GM19035 (cell line): ENCODE measurements around the gene PRDM10.

Experiments
- ATAC-seq: cut with Tn5 transposase; IDR thresholded peaks from one replicate; pipeline ENCODE4 v1.9.1; 2021; ENCODE audit not compliant: unreplicated experiment

PRDM10 gene

DNA sequence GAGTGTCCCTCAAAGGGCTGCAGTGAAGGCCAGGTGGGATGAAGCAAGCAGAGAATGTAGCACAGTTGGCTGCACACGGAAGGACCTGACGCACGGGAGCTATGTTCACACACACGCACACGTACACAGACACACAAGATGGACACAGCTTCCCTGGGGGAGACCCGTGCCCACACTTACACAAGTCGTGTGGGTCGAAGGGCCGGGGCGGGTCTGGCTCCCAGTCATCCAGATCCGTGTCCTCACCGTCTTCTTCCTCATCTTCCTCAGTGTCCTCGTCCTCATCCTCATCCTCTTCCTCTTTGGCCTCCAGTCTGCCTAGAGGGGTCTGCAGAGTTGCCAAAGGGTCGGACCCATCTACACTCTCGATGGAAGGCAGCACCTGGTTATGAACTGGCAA lies 55.7 kb downstream of the PRDM10 start:
- no peak for ATAC-seq

DNA sequence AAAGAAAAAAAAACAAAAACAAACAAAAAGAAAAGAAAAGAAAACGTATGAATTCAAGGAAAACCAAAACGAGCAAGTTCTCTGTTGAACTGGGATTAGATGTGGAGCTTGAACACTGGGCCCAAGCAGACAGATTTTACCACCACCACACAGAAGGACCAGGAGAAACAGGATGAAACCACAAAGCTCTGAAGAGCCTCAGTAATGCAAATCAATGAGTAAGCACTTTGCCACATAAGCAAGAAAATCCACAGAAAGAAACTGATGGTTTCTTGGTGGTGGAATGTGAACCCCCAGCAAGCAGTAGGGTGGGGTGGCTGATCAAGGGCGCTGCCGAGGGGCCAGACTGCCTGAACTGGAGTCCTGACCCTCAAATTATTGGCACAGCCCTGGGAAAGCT lies 56.4 kb downstream of the PRDM10 start:
- ATAC-seq = no peak

- ATAC-seq = no peak
Measured at GRCh38 chr11:129945373-129945772, 57.3 kb downstream of the PRDM10 start.

DNA sequence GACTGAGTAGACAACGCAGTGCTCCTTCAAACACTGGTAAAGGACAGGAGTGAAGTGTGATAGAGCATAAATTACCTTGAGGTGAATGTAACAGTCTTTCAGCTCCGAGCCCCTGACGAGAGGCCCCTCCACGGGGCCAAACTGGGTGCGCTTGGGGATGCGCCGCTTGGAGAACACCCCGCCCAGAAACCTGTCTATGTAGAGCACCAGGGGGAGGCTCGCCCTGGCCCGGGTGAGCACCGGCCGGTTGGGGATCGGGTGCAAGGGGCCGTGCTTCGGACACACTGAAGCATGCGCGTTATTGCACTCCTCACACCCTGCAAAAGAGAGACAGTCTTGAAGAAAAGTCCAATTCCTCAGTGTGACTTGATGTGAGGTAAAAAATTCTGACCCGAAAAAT lies 57.9 kb downstream of the PRDM10 start:
- ATAC-seq = no peak

GRCh38 chr11:129943036-129943435 lies 59.6 kb downstream of the PRDM10 start:
- ATAC-seq = no peak

DNA sequence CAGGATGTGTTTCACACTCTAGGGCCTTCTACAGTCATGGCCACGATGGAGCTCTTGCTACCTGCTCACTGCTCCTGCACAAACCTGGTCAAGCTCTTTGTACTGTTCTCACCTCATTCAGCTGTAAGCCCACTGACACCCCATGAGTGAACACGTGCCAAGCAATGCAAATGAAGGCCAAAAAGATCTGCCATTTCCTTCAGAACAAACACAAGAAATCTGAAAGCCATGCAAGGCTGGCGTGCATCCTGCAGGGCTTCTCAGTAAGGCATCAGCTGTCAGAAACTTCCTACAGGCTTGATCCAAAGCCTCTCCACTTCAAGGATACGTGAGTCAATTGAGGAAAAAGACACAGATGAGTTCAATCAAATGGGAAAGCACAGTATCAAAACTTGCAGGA lies 63.1 kb downstream of the PRDM10 start:
- ATAC-seq = no peak

- ATAC-seq = no peak
Measured at GRCh38 chr11:129938764-129939163, 63.9 kb downstream of the PRDM10 start.

DNA sequence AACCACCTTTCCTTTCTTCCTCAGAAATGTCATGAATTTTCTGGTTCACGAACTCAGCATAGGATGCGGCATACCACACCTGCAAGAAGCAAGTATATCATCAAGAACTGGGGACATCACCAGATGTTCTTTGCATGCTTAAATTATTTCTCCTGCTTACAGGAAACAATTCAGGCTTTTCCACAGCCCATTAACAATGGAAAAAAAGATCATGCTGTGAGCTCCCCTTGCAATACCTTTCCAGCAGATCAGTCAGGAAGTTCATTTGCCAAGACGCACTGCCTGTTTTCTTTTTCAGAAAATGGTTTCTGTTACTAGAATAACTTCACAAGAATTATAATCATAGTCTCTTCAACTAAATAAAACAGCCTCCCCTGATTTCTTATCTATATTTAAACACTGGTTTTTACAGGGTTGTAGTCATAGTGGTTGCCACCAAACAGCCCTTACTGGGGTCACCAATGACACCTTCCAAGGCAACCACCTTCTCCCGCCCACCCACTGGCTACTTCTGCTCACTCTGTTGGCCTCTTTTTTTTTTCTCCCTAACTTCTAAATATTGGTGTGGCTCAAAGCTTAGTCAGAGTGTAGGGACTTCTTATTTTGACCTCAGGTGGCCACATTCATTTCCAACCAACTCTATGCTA lies 64.9 kb downstream of the PRDM10 start:
- no peak for ATAC-seq

GRCh38 chr11:129935723-129936122 lies 66.9 kb downstream of the PRDM10 start:
- ATAC-seq = no peak

DNA sequence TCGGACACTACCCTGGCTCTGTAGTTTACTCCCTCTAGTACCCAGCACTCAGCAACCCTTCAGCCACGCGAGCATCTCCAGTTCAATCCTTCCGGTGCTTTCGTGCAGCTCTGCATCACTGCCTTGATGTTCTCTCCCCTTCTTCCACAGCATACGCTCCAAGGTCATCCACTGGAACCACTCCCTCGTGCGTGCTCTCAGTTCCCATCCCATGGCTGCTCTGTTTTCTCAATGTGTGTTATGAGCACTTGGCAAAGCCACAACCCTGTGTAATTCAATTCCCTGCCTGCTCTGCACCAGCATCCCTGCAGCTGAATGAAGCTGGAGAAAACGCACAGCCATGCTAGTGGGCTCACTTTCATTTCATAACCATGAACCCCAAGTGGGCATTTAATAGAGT lies 68.7 kb downstream of the PRDM10 start:
- no peak for ATAC-seq

DNA sequence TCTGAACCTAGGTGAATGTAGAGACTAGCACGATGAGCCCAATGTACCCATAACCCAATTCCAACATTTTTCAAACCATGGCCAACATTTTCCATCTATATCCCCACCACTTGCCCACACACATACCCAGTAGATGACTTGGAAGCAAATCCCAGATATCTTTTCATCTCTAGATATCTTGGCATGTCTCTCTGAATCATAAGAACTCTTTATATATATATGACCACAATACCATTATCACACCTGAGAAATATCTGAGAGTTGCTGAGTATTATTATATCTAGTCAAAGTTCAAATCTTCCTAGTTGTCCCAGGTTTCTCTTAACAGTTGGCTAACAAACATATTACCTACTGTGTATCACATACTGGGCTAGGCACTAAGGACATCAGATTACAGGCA lies 69.4 kb downstream of the PRDM10 start:
- ATAC-seq = no peak

- ATAC-seq = no peak
Measured at GRCh38 chr11:129932381-129933067, 70.1 kb downstream of the PRDM10 start.

GRCh38 chr11:129930743-129931142 lies 71.9 kb downstream of the PRDM10 start:
- no peak for ATAC-seq

DNA sequence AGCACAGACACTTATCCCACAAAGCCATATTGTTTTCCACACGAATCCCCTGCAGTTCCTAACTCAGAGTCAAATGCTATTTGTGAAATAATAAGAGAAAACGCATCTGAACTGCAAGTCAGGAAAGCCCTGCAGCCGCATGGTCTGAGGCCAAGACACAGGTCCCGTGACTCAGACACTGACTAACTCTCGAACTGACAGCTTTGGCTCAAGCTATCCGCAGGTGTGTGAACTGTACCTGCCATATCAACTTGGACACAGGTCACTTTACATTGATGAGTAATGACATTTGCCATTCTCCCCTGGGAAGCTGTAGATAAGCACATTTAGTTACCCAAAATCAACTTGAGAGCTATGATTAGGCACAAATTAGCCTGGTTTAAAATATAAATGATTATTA lies 72.3 kb downstream of the PRDM10 start:
- no peak for ATAC-seq

GRCh38 chr11:129929721-129930120 lies 72.9 kb downstream of the PRDM10 start:
- ATAC-seq = no peak

GRCh38 chr11:129928923-129929692 lies 73.5 kb downstream of the PRDM10 start:
- ATAC-seq = no peak

DNA sequence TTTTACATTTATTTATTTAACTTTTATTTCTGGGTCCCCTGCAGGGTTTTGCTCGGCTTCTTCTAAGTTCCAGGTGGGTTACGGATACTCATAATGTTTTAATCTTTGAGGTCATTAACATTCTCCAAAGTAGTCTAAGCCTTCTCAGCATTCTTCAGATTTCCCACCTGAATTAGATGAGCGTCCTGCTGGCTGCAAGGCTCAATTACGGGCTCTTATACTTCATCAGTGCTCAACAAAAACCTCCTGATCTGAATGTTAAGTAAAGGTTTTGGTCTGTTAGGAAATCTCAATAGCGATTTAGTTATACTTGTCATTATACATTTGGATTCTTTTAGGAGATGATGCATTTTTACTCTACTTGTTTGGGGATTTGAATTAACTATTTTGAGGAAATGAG lies 80.0 kb downstream of the PRDM10 start:
- ATAC-seq = no peak

GRCh38 chr11:129918361-129918760 lies 84.3 kb downstream of the PRDM10 start:
- no peak for ATAC-seq

GRCh38 chr11:129917231-129917630 lies 85.4 kb downstream of the PRDM10 start:
- ATAC-seq = no peak

DNA sequence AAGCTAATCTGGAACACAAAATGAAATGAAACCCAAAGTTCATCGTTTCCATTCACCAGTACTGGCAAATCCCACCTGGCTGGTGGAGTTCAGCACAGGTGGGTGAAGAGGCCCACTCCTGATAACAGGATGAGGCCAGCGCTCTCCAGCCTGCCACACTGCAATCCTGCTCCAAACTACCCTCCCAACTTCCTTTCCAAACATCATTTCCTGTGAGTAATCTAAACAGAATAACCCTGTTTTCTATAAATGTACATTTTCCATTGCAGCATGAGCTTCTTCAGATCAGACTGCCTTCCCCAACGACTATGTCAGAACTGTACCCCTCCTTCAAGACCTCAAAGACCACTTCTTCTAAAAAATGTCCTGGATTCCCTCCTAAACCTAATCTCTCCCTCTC lies 91.3 kb downstream of the PRDM10 start:
- ATAC-seq = no peak

DNA sequence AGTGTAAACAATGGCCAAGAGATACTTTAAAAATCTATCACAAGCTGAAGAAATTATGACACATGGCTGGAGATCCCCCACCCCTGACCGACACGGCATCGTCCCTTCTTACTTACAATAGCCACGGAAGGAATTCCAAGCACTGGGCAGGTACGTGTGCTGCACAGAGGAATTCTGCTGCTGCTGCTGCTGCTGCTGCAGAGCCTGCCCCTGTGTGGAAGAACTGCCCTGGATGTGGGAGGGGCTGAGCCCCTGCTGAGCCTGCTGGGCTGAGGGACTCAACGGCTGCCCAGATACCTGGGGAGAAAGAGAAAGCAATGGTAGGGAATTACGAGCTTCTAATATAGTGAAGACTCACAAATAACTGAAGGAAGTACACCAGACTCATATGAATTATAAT lies 92.3 kb downstream of the PRDM10 start:
- ATAC-seq = no peak

DNA sequence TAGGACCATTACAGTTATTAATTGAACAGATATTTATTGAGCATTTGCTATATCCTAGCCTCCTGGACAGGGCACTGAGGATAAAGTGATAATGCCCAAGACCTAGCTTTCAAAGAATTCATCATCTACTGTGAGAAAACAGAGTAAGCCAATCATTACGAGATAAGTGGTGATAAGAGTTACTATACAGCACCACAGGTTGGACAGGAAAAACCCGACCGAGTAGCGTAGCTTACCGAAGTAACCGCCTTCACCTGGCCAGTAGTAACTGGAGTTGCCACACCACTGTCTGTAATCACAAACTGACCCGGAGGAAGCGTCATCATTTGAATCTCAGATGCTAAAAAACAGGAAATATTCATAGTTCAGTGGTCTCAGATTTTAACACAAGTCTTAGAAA lies 97.2 kb downstream of the PRDM10 start:
- no peak for ATAC-seq
